Brain microvascular endothelial cell (primary cell): Measurements from ENCODE around the gene KEL.

Experiments used
- DNase-seq: peaks from one replicate; pipeline ENCODE4 v3.0.0-alpha.2; 2020
- H3K27ac ChIP-seq: fragments of 250-450 bp; sonication (Bioruptor Pico); 2 replicates; pipeline ENCODE4 v1.5.1; 2020; ENCODE audit warnings: mild to moderate bottlenecking, moderate library complexity
- H3K27me3 ChIP-seq: fragments of 250-450 bp; sonication (Bioruptor Pico); replicated peaks from 2 replicates; pipeline ENCODE4 v1.5.1; 2020; ENCODE audit warnings: mild to moderate bottlenecking
- H3K36me3 ChIP-seq: fragments of 250-450 bp; sonication (Bioruptor Pico); replicated peaks from 2 replicates; pipeline ENCODE4 v1.5.1; 2020; ENCODE audit warnings: mild to moderate bottlenecking
- H3K4me3 ChIP-seq: 2 replicates; pipeline ENCODE4 v1.5.1; 2011; ENCODE audit warnings: low read depth, mild to moderate bottlenecking, control low read depth, low read length, moderate library complexity
- CTCF ChIP-seq: IDR thresholded peaks from 2 replicates; pipeline ENCODE4 v1.5.1; 2011; ENCODE audit warnings: low read depth, mild to moderate bottlenecking, moderate library complexity, low read length, control low read depth, inconsistent platforms; ENCODE audit errors: missing control alignments
- in situ Hi-C: cut with HindIII; loops from 2 replicates; pipeline ENCODE4 v1.10.0; 2017; ENCODE audit warnings: low sequenced_read_pairs, low pct_ligation_motif_present

KEL gene

GRCh38 chr7:142904128-142904527 is 58.0 kb downstream of the KEL start:
- H3K36me3 ChIP-seq = no peaks in the 10 kb centered on the region
- H3K27me3 ChIP-seq = no peaks in the 10 kb centered on the region
- in situ Hi-C loops = no loop called here
- TF ChIP-seq CTCF = no peak
- H3K4me3 ChIP-seq = no peak overlapping the region
- DNase-seq = no peak
- H3K27ac ChIP-seq = no peak overlapping the region

- no peak overlapping the region for H3K27ac ChIP-seq
- DNase-seq = no peak
- no peak overlapping the region for H3K4me3 ChIP-seq
- no peaks in the 10 kb centered on the region for H3K36me3 ChIP-seq
- TF ChIP-seq CTCF = no peak
- in situ Hi-C loops = no loop called here
- H3K27me3 ChIP-seq = no peaks in the 10 kb centered on the region
Measured at GRCh38 chr7:142901426-142902259, 60.5 kb downstream of the KEL start.

GRCh38 chr7:142899661-142900060 is 62.5 kb downstream of the KEL start:
- in situ Hi-C loops = no loop called here
- no peak for DNase-seq
- Histone ChIP-seq H3K27me3 (peaks cover 5% of the 10 kb centered on the region), H3K36me3 (no peaks in the 10 kb centered on the region), H3K27ac (no peak overlapping the region), H3K4me3 (no peak overlapping the region)
- TF ChIP-seq CTCF = no peak

- no peak for DNase-seq
- Histone ChIP-seq H3K36me3 (no peaks in the 10 kb centered on the region), H3K27me3 (peaks cover 5% of the 10 kb centered on the region), H3K4me3 (no peak overlapping the region), H3K27ac (no peak overlapping the region)
- TF ChIP-seq CTCF = no peak
- in situ Hi-C loops = no loop called here
Measured at GRCh38 chr7:142898377-142899170, 63.6 kb downstream of the KEL start.

- no peak overlapping the region for H3K4me3 ChIP-seq
- peaks cover 5% of the 10 kb centered on the region for H3K27me3 ChIP-seq
- no peaks in the 10 kb centered on the region for H3K36me3 ChIP-seq
- TF ChIP-seq CTCF = no peak
- DNase-seq = no peak
- in situ Hi-C loops = no loop called here
- no peak overlapping the region for H3K27ac ChIP-seq
Measured at GRCh38 chr7:142897691-142898090, 64.5 kb downstream of the KEL start.
